ENCODE results near the gene KRTAP2-4.
"Not testable (repeated sequence)": the region's sequence is repeated elsewhere in the genome, so short reads cannot be mapped to it uniquely, and the experiment has no call there.

The KRTAP2-4 gene

DNA sequence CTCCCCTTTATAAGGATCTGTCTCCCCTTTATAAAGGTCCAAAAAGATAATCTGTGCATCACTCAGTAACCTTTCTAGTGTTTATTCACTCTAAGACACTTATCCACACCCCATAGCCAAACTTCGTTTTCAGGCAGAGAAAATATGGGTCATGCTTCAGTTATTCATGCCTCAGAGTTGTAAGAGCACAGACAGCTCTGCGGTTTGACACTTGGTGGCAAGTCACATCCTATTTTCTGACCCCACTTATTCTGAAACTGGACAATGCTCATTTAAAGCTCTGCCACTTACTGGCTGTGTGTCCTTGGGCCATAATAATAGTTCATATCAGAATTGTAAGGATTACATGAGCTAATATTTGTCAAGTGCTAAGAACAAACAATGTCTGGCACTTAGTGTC is 16.6 kb downstream of the KRTAP2-4 start:
- TF ChIP-seq, protein P1, sequence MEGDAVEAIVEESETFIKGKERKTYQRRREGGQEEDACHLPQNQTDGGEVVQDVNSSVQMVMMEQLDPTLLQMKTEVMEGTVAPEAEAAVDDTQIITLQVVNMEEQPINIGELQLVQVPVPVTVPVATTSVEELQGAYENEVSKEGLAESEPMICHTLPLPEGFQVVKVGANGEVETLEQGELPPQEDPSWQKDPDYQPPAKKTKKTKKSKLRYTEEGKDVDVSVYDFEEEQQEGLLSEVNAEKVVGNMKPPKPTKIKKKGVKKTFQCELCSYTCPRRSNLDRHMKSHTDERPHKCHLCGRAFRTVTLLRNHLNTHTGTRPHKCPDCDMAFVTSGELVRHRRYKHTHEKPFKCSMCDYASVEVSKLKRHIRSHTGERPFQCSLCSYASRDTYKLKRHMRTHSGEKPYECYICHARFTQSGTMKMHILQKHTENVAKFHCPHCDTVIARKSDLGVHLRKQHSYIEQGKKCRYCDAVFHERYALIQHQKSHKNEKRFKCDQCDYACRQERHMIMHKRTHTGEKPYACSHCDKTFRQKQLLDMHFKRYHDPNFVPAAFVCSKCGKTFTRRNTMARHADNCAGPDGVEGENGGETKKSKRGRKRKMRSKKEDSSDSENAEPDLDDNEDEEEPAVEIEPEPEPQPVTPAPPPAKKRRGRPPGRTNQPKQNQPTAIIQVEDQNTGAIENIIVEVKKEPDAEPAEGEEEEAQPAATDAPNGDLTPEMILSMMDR (IDR thresholded peaks at IDR 0.05; ENCODE audit: low read depth, low read length), result no peak
- peak overlapping the region; percentile 3; the same call in 1 of the 2 replicates for H3K4me3 ChIP-seq (ENCODE audit: low read depth, low read length)

DNA sequence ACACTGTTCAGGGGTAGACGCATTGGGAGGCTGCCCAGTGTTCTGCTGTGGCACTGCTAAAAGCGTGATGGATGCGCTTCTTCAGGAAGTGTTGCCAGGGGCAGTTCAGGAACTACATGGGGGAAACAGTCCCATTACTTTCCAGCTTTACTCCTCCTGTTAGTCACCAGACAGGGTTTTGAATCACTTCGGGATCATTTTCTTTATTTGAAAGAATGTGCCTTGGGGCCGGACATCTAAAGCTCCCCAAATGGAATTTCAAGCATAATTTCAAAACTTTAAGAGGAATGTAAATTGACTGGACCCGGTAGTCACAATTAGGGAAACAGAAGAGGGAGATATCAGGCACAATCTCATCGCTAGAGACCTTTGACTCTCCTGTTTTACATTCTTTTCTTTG is 17.2 kb downstream of the KRTAP2-4 start:
- TF ChIP-seq, protein P1 (IDR thresholded peaks at IDR 0.05; ENCODE audit: low read depth, low read length), result no peak
- peak overlapping the region; percentile 7 for H3K4me3 ChIP-seq (ENCODE audit: low read depth, low read length)

GRCh38 chr17:41046735-41047465 is 18.8 kb downstream of the KRTAP2-4 start, which contains the start of gene KRTAP2-1:
Gene KRTAP2-1, minus strand, starts transcription at chr17:41047316. Its CDS starts 49 bp downstream, at chr17:41047267.
- not testable (repeated sequence) for H3K4me3 ChIP-seq (ENCODE audit: low read depth, low read length)

GRCh38 chr17:41042953-41043352 is 22.7 kb downstream of the KRTAP2-4 start:
- H3K4me3 ChIP-seq (ENCODE audit: low read depth, low read length), result no peak overlapping the region
- TF ChIP-seq, protein P1 (IDR thresholded peaks at IDR 0.05; ENCODE audit: low read depth, low read length), result no peak

DNA sequence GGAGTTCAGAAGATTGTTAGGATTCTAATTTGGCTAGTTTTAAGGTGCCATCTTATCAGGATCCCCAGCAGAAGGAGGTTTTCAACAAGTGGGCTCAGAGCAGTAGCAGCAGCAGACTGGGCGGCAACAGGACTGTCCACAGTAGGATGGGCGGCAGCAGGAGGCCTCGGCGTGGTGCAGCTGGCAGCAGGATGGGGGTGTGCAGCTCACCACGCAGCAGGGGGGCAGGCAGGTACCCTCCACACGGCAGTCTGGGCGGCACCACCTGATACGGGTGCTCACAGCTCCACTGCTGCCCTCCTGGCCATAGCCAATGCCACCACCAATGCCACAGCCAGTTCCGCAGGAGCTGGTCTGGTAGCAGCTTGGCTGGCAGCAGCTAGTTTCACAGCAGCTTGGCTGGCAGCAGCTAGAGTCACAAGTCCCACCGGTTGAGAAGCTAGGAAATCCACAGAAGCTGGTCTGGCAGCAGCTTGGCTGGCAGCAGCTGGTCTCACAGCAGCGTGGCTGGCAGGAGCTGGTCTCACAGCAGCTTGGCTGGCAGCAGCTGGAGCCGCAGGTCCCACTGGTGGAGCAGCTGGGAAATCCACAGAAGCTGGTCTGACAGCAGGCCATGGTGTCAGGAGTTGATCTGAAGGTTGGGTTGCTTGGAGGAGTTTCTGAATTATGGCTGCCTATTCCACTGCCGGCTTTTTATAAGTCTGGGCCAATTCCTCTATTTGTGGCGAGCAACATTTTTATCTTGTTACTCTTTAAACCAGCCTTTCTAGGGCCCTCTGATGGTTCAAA is 24.7 kb downstream of the KRTAP2-4 start, which contains the start of gene KRTAP1-1:
KRTAP1-1 (minus strand) TSS at position 668 of the 789 bp plus-strand sequence; CDS start at position 615, 53 bp downstream.
- not testable (repeated sequence) for H3K4me3 ChIP-seq (ENCODE audit: low read depth, low read length)

GRCh38 chr17:41037853-41038350 is 27.8 kb downstream of the KRTAP2-4 start:
- TF ChIP-seq, protein P1 (IDR thresholded peaks at IDR 0.05; ENCODE audit: low read depth, low read length), result no peak
- H3K4me3 ChIP-seq (ENCODE audit: low read depth, low read length), result no peak overlapping the region

- H3K4me3 ChIP-seq (ENCODE audit: low read depth, low read length), result not testable (repeated sequence)
These were observed 31.2 kb downstream of the KRTAP2-4 start, which contains the start of gene KRTAP1-3 for GRCh38 chr17:41034346-41034935. Gene KRTAP1-3, minus strand, starts transcription at chr17:41034874. Its CDS starts 53 bp downstream, at chr17:41034821.

DNA sequence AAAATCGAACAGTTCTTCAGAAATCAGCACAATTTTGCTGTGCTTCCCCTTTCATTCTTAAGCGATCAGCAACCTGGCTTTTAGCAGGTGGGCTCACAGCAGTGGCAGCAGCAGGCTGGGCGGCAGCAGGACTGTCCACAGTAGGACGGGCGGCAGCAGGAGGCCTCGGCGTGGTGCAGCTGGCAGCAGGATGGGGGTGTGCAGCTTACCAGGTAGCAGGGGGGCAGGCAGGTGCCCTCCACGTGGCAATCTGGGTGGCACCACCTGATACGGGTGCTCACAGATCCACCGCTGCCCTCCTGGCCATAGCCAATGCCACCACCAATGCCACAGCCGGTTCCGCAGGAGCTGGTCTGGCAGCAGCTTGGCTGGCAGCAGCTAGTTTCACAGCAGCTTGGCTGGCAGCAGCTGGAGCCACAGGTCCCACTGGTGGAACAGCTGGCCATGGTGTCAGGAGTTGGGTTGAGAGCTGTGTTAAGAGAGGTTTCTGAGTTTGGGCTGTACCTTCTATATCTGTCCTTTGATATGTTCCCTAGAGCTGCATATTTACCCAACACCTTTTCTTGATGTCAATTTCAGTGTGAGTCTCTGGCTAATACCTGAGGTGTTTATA is 35.9 kb downstream of the KRTAP2-4 start, which contains the start of gene KRTAP1-4:
KRTAP1-4 (minus strand) TSS at position 563 of the 613 bp plus-strand sequence; CDS start at position 446, 117 bp downstream.
- no peak within 1 kb of the TSS for H3K4me3 ChIP-seq (ENCODE audit: low read depth, low read length)
- TF ChIP-seq, protein P1 (IDR thresholded peaks at IDR 0.05; ENCODE audit: low read depth, low read length), result no peak
